HG02610 (cell line): ENCODE results near the gene GCC1.
"Not testable (repeated sequence)": the region's sequence is repeated elsewhere in the genome, so short reads cannot be mapped to it uniquely, and the experiment has no call there.

Experiments
- ATAC-seq: cut with Tn5 transposase; IDR thresholded peaks from one replicate; pipeline ENCODE4 v1.9.1; 2021; ENCODE audit warnings: mild to moderate bottlenecking, moderate library complexity; ENCODE audit not compliant: unreplicated experiment

GCC1 gene

DNA sequence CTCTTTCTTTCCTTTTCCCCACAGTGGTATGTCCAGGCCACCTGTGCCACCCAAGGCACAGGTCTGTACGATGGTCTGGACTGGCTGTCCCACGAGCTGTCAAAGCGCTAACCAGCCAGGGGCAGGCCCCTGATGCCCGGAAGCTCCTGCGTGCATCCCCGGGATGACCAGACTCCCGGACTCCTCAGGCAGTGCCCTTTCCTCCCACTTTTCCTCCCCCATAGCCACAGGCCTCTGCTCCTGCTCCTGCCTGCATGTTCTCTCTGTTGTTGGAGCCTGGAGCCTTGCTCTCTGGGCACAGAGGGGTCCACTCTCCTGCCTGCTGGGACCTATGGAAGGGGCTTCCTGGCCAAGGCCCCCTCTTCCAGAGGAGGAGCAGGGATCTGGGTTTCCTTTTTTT, 5.8 kb upstream of the GCC1 start:
- no peak for ATAC-seq

DNA sequence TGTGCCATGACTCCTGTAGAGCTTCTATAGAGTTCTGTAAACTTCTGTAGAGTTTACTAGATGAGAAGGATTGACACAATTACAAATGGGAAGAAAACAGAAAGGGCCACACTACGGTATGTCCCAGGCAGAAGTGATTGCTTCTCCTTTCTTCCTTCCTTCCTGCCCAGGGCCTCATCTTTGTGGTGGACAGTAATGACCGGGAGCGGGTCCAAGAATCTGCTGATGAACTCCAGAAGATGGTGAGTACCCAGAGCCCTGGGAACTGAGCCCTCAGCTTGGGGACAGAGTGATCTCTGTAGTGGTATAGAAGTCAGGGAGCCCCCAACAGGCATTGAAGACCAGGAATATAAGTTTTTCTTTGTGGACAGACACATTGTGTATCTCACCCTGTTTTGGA, 4.5 kb upstream of the GCC1 start:
- no peak for ATAC-seq

DNA sequence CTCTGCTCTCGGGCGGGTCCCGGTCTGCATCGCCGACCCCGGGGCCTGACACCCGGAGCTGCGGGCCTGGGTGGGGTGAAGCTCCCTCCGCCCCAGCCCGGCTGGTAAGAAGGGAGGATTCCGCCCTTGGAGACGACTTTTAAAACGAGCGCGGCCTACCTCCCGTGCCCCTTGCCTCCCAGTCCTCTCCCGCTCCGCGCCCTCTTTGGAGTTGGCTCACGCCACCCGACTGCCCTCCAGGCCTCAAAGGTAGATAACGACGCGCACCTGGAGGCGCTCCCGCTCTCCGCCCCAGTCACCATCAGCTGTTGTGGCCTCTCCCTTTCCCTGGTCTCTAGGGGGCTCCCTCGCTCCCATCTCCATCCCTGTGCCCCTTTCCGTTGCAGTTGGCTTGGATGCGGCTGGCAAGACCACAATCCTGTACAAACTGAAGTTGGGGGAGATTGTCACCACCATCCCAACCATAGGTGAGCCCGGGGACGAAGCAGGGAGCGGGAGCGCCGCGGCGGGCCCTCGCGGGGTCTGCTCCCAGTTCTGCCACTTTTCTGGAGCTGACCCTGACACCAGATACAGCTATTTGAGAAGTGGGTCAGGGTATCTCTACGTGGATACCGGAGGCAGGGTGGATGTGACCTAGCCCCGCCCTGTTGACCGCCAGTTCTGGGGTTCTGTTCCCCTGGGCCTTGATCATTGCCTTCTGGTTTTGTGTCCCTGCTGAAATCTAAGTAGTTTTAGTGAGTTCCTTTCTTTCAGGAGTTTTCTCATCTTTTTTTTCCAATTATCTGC, 3.5 kb upstream of the GCC1 start:
- ATAC-seq = peak; percentile 12

DNA sequence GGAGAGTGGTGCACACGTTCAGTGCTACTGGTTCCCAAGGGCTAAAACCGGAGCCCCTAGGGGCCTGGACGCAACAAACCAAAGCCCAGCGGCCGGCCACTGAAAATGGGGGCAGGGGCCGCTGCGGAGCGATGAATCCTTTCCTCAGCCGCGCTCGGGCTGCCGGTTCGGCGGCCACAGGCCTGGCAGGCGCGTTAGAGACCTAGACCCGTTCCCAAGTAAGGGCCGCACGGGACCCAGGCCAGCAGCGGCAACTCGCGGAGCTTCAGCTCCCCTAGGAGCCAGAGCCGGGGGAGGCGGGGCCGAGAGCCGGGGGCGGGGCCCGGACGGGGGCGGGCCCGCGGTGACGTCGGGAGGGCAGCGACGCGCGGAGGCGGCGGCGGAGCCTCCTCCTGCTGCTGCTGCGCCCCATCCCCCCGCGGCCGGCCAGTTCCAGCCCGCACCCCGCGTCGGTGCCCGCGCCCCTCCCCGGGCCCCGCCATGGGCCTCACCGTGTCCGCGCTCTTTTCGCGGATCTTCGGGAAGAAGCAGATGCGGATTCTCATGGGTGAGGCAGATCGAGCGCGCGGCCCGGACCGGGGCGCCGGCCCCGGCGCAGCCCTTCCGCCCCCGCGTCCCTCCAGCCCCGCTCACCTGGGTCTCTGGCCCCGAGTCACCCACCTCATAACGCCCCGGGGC, 2.8 kb upstream of the GCC1 start, which contains the start of gene ARF5:
Gene ARF5, plus strand, starts transcription at position 393 of the 678 bp plus-strand sequence. Its CDS starts 88 bp downstream, at position 481.
- ATAC-seq = peak; percentile 82

DNA sequence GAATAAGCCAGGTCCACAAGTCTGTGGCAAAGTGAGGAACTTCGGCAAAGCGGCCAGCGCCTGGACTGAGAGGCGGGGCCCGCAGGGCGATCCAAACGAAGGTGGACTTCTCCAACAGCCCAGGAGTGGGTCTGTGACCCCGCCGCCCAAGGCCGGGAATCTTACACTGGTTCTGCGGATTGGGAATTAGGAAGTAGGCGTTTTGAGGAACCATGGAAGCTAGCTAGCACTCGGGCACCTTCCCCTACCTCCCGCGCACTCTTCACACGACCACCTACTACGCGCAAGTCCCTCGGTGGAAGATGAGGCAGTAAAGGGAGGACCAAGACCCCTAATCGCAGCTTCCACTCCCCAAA, 2.2 kb upstream of the GCC1 start:
- ATAC-seq = no peak

DNA sequence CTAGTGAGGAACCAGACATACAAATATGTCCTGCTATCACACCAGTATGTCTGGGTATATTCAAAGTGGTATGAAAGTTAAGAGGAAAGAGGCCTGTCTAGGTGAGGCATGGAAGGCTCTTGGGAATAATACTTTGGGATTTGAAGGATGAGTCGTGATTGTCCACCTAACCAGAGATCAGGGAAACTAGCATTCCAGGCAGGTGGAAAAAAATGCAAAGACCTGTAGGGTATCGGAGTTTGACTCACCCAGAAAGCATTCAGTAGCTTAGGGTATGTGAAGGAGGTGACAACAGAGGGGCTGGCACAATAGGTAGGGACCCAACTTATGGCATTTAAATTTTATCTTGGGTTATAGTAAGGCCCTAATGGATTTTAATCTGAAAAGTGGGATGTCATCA, 950 bp upstream of the GCC1 start:
- no peak for ATAC-seq

DNA sequence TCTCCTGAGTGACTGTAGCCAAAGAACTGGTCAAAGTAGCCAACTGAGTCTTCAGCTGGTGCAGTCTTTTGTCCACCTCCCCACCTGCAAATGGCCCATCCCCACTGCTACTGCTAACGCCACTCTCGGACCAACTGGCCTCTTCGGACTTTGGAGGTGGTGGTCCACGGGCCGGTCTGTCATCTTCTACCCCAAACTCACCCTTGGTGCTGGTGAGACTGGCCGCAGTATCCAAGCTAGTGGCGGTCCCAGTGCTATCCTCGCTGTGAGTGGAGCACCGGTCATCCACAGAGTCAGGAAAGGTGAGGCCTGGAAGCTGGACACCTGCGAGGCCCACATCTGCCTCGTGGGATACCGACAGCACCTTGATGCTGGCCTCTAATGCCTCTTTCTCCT, 750 bp downstream of the GCC1 start:
- no peak for ATAC-seq

DNA sequence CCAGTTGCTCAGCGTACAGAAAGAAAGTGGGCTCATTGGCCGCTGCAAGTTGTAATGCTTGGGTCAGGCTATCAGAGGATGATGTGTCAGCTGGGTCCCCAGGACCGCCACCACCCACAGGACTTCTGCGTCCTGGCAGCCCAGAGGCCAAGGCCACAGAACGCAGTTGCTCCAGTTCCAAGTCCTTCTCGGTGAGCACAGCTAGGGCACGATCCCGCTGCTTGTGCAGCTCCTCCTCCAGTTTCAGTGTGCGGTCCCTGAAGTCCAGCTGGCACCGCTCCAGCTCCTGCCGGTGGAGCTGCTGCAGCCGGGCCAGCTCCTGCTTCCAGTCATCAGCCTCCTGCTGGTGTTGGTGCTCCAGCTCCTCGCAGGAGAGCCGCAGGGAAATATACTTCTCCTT, 3.0 kb downstream of the GCC1 start:
- no peak for ATAC-seq

DNA sequence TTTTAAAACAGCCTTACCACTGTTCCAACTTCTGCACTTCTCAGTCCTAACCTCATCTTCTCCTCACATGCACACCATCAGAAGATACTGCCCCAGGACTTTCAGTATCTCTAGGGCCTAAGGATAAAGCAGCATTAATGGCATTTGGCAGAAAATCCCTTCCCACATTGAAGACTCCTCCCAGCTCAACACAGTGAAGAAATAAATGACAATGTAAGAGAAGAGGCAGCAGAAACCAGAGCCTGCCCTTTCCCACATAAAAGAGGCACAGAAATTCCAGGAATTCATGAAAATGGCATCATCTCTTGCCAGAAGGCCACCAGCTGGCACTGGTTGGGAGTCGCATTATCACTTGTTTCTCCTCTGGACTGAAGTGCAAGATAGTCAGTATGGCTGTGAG, 3.7 kb downstream of the GCC1 start:
- ATAC-seq = no peak

DNA sequence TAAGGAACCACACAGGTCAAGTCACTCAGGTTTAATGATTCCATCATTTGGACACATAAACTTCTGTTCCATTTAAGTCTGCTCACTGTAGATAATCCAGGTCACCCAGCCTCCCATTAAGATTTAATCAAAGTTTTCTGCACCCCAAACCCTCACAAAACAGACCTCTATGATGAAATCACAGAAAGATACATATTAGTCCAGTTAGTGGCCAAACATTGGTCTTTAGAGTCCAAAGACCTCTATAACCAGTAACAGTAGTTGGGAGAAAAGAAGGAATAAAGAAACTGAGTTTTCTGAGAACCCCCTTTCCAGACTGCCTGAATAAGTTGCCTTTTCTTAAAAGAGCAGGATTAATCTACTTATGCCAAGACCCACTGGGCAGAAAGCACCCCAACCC, 4.8 kb downstream of the GCC1 start:
- ATAC-seq = no peak

DNA sequence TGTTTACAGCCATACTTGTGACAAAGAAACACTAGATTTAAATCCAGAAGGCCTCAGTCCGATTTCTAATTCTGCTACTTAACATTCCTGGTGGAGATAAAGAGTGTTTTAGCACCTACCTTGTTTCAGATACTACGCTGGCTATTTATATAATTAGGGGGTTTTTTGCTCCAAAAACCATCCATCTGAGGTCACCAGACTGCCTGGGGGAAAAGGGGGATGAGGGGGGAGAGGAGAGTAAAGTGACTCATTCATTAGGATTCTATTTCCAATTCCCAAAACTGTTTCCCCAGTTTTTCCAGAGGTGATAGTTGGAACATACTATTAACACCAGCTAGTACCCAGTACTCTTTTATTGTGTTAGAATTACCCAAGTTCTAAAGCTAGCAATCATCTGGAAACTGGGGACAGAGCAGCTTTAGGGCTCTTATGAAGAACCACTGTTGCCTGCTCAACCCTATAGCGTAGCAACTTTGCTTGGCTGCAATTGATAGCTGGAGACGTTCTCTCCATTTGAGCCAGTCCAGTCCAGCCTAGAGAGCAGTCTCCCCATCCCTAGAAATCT, 6.6 kb downstream of the GCC1 start:
- no peak for ATAC-seq

DNA sequence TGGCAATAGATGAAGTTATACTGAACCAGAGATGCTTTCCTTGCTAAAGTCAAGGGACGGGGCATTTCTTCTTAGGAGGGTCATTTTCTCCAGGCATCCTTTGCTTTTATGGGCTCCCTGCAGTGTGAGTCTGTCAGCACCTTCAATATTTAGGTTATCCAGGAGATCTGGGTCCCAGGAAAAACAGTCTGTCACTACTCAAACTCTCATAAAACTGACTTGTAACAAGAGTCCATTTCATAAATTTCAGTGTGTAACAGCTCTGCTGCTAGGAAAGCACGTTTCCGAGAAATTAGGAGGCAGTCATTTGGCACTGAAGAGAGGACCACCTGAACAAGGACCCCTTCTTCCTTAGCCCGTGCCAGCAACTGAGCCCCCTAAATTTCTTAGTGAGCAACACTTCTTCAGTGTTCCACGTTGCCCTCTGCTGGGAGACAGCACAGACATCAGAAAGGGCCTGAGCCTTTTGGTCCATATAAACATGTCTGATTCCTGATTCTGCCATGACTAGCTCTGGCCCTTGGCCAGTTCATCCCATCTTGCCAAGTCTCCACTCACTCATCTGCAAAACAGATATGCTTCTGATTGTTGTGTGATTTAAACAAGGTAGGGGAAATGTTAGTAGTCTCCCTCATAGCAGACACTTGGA, 7.2 kb downstream of the GCC1 start:
- ATAC-seq = no peak

DNA sequence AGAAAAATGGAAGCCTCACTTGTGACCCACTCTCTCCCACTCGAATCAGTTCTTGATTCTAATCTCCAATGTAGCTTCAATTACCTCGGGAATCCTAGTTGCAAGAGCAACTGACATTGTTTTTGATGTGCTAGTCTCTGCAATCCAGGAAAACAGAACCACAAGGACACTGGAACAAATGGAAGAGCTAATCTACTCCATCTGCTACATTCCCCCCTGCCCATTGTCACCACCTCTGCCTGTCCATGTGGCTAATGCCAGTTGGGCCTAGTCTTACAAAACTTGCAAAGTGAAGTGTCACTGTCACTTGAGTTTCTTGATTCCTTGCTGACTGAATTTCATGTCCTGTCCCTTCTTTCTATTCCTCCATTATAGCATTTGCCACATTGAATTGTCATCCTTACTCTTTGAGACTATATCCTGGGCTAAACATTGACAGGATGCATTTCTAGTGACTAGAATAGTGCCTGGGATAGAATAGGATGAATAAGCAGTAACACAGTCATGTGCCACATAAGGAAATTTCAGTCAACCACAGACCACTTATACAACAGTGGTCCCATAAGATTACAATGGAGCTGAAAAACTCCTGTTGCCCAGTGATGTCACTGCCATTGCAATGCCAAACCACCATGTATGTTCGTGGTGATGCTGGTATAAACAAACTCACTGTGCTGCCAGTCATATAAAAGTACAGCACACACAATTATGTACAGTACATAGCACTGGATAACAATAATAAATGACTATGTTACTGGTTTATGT, 13.5 kb downstream of the GCC1 start:
- ATAC-seq = no peak

DNA sequence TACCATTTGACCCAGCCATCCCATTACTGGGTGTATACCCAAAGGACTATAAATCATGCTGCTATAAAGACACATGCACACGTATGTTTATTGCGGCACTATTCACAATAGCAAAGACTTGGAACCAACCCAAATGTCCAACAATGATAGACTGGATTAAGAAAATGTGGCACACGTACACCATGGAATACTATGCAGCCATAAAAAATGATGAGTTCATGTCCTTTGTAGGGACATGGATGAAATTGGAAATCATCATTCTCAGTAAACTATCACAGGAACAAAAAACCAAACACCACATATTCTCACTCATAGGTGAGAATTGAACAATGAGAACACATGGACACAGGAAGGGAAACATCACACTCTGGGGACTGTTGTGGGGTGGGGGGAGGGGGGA, 17.4 kb downstream of the GCC1 start:
- ATAC-seq = not testable (repeated sequence)

DNA sequence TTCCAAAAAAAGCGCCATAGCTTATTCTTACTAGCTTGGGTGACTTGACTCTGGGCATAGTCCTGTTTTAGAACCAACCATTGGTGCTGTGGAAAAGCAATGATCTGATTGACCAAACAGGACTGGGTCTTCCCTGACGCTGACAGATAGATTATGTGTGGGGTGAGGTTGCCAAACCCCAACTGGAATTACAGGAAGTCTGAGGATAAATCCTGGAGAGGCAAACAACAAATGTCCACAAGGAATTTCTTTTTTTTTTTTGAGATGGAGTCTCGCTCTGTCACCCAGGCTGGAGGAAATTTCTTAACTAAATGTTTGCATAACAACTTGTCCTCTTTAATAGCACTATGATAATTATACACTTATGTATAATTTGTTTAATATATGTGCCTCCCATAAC, 19.2 kb downstream of the GCC1 start:
- no peak for ATAC-seq

DNA sequence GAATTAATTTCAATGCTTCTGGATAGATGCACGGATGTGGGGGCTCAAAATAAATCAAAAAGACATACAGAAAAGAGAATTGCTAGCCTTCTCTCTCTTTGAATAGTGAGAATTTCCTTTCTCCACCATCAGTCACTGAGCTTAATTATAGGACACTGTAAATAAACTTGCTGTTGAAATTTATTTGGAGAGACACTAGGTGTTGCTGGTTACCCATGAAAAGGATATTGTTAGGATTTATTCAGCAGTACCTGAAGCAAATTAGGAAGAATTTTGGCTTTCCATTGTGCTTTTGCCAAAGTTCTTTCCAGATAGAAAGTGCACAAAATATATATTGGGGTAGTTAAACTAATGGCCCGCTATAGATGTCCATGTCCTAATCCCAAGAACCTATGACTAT, 27.6 kb downstream of the GCC1 start:
- ATAC-seq = no peak

DNA sequence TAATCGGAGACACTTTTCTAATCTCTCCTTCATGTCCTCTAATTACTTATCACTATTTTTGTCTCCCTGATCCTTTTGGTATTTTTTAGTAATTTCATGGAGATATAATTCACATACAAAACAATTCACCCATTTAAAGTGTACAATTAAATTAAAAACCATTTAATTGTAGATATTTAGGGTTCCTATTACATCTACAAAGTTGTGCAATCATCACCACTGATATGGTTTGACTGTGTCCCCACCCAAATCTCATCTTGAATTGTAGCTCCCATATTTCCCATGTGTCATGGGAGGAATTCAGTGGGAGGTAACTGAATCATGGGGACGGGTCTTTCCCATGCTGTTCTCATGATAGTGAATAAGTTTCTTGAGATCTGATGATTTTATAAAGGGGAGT, 29.0 kb downstream of the GCC1 start:
- no peak for ATAC-seq

DNA sequence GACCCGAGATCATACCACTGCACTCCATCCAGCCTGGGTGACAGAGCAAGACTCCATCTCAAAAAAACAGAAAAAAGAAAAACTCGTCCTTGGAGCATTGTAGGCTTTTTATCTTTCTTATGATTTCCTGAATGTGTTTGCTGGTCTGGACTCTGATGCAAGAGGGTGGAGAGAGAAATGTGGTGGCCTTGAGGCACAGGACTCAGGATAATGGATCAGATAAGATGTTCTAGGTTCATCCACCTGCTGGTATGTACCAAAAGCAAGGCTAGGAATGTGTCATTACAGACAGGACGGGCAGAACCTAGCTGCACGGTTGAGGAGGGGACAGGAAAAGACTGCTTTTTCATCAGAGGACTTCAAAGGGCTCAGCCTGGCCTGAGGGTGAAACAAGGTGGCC, 33.5 kb downstream of the GCC1 start:
- ATAC-seq = no peak

DNA sequence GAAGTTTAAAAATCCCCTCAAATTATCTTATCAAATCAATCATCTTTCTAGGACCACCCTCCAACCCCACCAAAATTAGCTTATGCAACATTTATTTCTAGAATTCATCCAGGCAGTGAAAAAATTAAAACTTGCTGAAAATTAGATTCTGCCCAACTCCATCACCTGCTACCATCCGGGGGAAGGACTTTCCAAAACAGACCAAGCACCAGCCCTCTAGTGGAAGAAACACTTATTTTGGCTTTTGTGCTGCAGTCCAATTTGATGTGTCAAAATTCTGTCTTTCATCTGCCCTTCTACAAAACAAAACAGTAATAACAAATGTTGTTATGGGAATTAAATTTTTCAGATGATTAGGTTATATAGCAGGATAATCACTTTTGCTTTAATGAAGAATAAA, 35.1 kb downstream of the GCC1 start:
- no peak for ATAC-seq

DNA sequence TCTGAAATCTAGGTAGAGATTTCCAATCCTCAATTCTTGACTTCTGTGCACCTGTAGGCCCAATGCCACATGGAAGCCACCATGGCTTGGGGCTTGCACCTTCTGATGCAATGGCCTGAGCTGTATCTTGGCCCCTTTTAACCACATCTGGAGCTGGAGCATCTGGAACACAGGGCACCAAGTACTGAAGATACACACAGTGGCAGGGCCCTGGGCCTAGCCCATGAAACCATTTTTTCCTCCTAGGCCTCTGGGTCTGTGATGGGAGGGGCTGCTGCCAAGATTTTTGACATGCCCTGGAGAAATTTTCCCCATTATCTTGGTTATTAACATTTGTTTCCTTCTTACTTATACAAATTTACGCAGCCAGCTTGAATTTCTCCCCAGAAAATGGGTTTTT, 39.1 kb downstream of the GCC1 start:
- no peak for ATAC-seq

DNA sequence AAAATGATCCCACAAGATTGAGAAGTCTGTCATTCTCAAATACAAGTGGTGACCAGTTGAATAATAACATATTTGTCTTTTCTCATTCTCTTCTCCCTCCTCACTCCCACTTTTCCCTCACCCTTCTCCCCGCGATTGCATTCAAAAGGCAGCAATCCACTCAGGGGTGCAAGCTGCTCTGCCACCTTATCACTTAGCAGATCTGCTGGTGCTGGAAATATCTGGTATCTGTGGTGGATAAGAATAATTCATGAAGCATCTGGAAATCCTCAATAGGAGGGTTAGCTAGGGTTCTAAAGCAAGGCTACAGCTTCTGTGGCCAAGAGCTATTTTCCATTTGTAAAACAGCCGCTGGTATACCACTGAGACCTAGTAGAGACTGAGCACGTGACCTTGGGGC, 43.8 kb downstream of the GCC1 start:
- ATAC-seq = no peak
